HEK293 (cell line): ENCODE data around the gene CAMTA2.

Source experiments
- IKZF3 ChIP-seq: fragments of 450-650 bp; IDR thresholded peaks from 2 replicates; pipeline ENCODE4 v1.5.0; 2018; ENCODE audit warnings: missing biosample characterization, mild to moderate bottlenecking, missing genetic modification characterization, moderate library complexity
- KLF16 ChIP-seq: fragments of 450-650 bp; formaldehyde crosslinking; IDR thresholded peaks from 2 replicates; pipeline ENCODE4 v1.5.1; 2017; ENCODE audit warnings: missing biosample characterization, missing genetic modification characterization
- KLF7 ChIP-seq: fragments of 450-650 bp; formaldehyde crosslinking; IDR thresholded peaks from 2 replicates; pipeline ENCODE4 v1.5.1; 2016; ENCODE audit warnings: missing biosample characterization, missing genetic modification characterization, borderline replicate concordance
- YY2 ChIP-seq: fragments of 450-650 bp; formaldehyde crosslinking; IDR thresholded peaks from 2 replicates; pipeline ENCODE4 v1.5.1; 2016; ENCODE audit warnings: missing biosample characterization, missing genetic modification characterization
- ZBTB10 ChIP-seq: fragments of 450-650 bp; formaldehyde crosslinking; IDR thresholded peaks from 2 replicates; pipeline ENCODE4 v1.5.1; 2016; ENCODE audit warnings: missing biosample characterization, missing genetic modification characterization
- ZBTB11 ChIP-seq: fragments of 450-650 bp; formaldehyde crosslinking; conservative IDR thresholded peaks from 2 replicates; pipeline ENCODE4 v1.5.1; 2016; ENCODE audit warnings: low read depth, missing biosample characterization, missing genetic modification characterization
- ZBTB21 ChIP-seq: fragments of 450-650 bp; formaldehyde crosslinking; IDR thresholded peaks from 2 replicates; pipeline ENCODE4 v1.5.1; 2017; ENCODE audit warnings: missing biosample characterization, missing genetic modification characterization
- ZFHX2 ChIP-seq: fragments of 450-650 bp; formaldehyde crosslinking; conservative IDR thresholded peaks from 2 replicates; pipeline ENCODE4 v1.5.1; 2016; ENCODE audit warnings: missing biosample characterization, missing genetic modification characterization
- ZNF112 ChIP-seq: fragments of 450-650 bp; formaldehyde crosslinking; IDR thresholded peaks from 2 replicates; pipeline ENCODE4 v1.5.0; 2017; ENCODE audit warnings: missing biosample characterization, missing genetic modification characterization
- ZNF239 ChIP-seq: fragments of 450-650 bp; formaldehyde crosslinking; IDR thresholded peaks from 2 replicates; pipeline ENCODE4 v1.5.1; 2016; ENCODE audit warnings: missing biosample characterization, missing genetic modification characterization
- ZNF48 ChIP-seq: fragments of 450-650 bp; formaldehyde crosslinking; IDR thresholded peaks from 2 replicates; pipeline ENCODE4 v1.5.1; 2016; ENCODE audit warnings: missing biosample characterization, missing genetic modification characterization
- ZNF658 ChIP-seq: fragments of 450-650 bp; formaldehyde crosslinking; IDR thresholded peaks from 2 replicates; pipeline ENCODE4; 2016; ENCODE audit warnings: missing biosample characterization, missing genetic modification characterization
- ZNF692 ChIP-seq: fragments of 450-650 bp; formaldehyde crosslinking; IDR thresholded peaks from 2 replicates; pipeline ENCODE4 v1.5.1; 2016; ENCODE audit warnings: missing biosample characterization, missing genetic modification characterization
- ZNF701 ChIP-seq: fragments of 450-650 bp; formaldehyde crosslinking; IDR thresholded peaks from 2 replicates; pipeline ENCODE4 v1.5.1; 2016; ENCODE audit warnings: missing biosample characterization, missing genetic modification characterization
- ZSCAN18 ChIP-seq: fragments of 450-650 bp; formaldehyde crosslinking; IDR thresholded peaks from 2 replicates; pipeline ENCODE4 v1.5.1; 2016; ENCODE audit warnings: missing biosample characterization, missing genetic modification characterization
- ZSCAN23 ChIP-seq: fragments of 450-650 bp; formaldehyde crosslinking; IDR thresholded peaks from 2 replicates; pipeline ENCODE4 v1.5.1; 2016; ENCODE audit warnings: missing biosample characterization, missing genetic modification characterization
- TF ChIP-seq, protein P1 (sequence below): fragments of 450-650 bp; formaldehyde crosslinking; IDR thresholded peaks from 2 replicates; pipeline ENCODE4 v1.5.1; 2016; ENCODE audit warnings: missing biosample characterization, missing genetic modification characterization
- TF ChIP-seq, protein P2 (sequence below): fragments of 450-650 bp; formaldehyde crosslinking; optimal IDR thresholded peaks from 2 replicates; pipeline ENCODE3; 2016; ENCODE audit warnings: missing biosample characterization, mild to moderate bottlenecking, missing genetic modification characterization
- TF ChIP-seq, protein P3 (sequence below): fragments of 450-650 bp; formaldehyde crosslinking; IDR thresholded peaks from 2 replicates; pipeline ENCODE4 v1.5.1; 2016; ENCODE audit warnings: missing biosample characterization, missing genetic modification characterization
- TF ChIP-seq, protein P4 (sequence below): fragments of 450-650 bp; formaldehyde crosslinking; IDR thresholded peaks from 2 replicates; pipeline ENCODE4 v1.5.1; 2017; ENCODE audit warnings: missing biosample characterization, missing genetic modification characterization

CAMTA2 gene

DNA sequence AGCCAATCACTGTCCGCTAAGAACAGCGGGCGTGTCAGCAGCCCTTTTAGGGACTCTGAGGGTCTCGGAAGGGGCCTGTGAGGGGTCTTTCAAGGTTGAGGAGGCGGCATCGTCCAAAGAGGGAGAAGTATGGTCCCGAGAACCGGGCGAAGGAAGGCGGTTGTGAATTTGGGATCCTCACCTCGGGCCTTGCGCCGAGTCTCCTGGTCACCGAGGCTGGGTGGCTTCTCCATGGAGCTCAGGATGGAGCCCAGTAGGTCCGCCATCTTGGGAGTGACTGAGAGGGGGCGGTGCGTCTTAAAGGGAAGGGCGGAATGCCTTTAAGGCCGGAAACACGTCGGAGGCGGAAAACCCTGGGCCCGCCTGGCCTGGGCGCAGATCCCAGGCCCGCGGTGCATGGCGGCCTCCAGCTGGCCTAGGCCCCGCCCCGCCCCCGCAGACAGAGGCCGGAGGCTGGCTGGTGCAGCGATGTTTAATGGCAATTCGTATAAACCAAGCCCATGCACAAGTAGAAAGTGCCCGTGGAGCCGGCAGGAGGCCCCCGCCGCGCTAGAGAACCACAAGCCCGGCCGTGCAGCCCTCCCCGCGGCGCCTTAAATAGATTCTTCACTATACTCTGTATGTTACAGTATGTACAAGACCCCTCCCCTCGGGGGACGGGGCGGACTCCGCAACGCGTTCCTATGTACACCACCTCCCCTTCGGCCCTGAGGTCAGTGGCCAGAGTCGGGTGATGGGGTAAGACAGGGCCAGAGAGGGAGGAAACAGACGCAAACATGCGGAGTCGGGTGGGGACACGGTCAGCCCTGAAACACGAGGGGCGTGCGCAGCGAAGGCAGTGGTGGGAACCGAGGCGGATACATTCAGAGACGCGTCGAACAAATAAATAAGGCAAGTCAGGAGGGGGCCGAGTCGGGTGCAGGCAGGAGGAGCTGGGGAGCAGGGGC lies 19.7 kb downstream of the CAMTA2 start, which contains the start of gene SPAG7 (continued):
- TF ChIP-seq, protein P1, sequence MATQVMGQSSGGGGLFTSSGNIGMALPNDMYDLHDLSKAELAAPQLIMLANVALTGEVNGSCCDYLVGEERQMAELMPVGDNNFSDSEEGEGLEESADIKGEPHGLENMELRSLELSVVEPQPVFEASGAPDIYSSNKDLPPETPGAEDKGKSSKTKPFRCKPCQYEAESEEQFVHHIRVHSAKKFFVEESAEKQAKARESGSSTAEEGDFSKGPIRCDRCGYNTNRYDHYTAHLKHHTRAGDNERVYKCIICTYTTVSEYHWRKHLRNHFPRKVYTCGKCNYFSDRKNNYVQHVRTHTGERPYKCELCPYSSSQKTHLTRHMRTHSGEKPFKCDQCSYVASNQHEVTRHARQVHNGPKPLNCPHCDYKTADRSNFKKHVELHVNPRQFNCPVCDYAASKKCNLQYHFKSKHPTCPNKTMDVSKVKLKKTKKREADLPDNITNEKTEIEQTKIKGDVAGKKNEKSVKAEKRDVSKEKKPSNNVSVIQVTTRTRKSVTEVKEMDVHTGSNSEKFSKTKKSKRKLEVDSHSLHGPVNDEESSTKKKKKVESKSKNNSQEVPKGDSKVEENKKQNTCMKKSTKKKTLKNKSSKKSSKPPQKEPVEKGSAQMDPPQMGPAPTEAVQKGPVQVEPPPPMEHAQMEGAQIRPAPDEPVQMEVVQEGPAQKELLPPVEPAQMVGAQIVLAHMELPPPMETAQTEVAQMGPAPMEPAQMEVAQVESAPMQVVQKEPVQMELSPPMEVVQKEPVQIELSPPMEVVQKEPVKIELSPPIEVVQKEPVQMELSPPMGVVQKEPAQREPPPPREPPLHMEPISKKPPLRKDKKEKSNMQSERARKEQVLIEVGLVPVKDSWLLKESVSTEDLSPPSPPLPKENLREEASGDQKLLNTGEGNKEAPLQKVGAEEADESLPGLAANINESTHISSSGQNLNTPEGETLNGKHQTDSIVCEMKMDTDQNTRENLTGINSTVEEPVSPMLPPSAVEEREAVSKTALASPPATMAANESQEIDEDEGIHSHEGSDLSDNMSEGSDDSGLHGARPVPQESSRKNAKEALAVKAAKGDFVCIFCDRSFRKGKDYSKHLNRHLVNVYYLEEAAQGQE (tag by site-specific recombination), result 0 out of 2 replicates have a peak, but pooled peaks have one; percentile 10
- TF ChIP-seq, protein P2, sequence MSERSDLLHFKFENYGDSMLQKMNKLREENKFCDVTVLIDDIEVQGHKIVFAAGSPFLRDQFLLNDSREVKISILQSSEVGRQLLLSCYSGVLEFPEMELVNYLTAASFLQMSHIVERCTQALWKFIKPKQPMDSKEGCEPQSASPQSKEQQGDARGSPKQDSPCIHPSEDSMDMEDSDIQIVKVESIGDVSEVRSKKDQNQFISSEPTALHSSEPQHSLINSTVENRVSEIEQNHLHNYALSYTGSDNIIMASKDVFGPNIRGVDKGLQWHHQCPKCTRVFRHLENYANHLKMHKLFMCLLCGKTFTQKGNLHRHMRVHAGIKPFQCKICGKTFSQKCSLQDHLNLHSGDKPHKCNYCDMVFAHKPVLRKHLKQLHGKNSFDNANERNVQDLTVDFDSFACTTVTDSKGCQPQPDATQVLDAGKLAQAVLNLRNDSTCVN (tag by site-specific recombination), result peak; percentile 39
- TF ChIP-seq KLF7 (tag by site-specific recombination), result peak; percentile 82; the same call in 1 of the 2 replicates
- no peak for TF ChIP-seq ZSCAN23
- TF ChIP-seq ZNF112 (tag by site-specific recombination), result no peak
- peak; percentile 66; the same call in 1 of the 2 replicates for TF ChIP-seq ZBTB11
- TF ChIP-seq KLF16 (tag by site-specific recombination), result peak; percentile 97
- no peak for TF ChIP-seq ZSCAN18 (tag by site-specific recombination)
- TF ChIP-seq ZNF239 (tag by site-specific recombination), result no peak
- no peak for TF ChIP-seq ZBTB21 (tag by site-specific recombination)
- TF ChIP-seq ZNF658 (tag by site-specific recombination), result no peak
- TF ChIP-seq, protein P3, sequence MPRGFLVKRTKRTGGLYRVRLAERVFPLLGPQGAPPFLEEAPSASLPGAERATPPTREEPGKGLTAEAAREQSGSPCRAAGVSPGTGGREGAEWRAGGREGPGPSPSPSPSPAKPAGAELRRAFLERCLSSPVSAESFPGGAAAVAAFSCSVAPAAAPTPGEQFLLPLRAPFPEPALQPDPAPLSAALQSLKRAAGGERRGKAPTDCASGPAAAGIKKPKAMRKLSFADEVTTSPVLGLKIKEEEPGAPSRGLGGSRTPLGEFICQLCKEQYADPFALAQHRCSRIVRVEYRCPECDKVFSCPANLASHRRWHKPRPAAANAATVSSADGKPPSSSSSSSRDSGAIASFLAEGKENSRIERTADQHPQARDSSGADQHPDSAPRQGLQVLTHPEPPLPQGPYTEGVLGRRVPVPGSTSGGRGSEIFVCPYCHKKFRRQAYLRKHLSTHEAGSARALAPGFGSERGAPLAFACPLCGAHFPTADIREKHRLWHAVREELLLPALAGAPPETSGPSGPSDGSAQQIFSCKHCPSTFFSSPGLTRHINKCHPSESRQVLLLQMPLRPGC, result no peak
- no peak for TF ChIP-seq ZNF701 (tag by site-specific recombination)
- peak; percentile 98 for TF ChIP-seq ZNF692 (tag by site-specific recombination)
- peak; percentile 98 for TF ChIP-seq YY2 (tag by site-specific recombination)
- peak; percentile 86 for TF ChIP-seq ZFHX2
- TF ChIP-seq, protein P4, sequence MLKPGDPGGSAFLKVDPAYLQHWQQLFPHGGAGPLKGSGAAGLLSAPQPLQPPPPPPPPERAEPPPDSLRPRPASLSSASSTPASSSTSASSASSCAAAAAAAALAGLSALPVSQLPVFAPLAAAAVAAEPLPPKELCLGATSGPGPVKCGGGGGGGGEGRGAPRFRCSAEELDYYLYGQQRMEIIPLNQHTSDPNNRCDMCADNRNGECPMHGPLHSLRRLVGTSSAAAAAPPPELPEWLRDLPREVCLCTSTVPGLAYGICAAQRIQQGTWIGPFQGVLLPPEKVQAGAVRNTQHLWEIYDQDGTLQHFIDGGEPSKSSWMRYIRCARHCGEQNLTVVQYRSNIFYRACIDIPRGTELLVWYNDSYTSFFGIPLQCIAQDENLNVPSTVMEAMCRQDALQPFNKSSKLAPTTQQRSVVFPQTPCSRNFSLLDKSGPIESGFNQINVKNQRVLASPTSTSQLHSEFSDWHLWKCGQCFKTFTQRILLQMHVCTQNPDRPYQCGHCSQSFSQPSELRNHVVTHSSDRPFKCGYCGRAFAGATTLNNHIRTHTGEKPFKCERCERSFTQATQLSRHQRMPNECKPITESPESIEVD, result no peak
- TF ChIP-seq ZNF48 (tag by site-specific recombination), result no peak
- TF ChIP-seq IKZF3 (tag by site-specific recombination), result peak; percentile 82
- TF ChIP-seq ZBTB10 (tag by site-specific recombination), result 0 out of 2 replicates have a peak, but pooled peaks have one; percentile 20
